HG03097 (cell line): ENCODE measurements around the gene ITGAL.
A peak's percentile ranks its signal among the peaks of the same experiment; 100 is the strongest.

Source experiments
- ATAC-seq: cut with Tn5 transposase; IDR thresholded peaks from one replicate; pipeline ENCODE4 v1.9.1; 2021; ENCODE audit not compliant: unreplicated experiment, low FRiP score

Gene ITGAL

GRCh38 chr16:30565526-30565925 is 93.0 kb downstream of the ITGAL start:
- no peak for ATAC-seq

- ATAC-seq: no peak
Measured at GRCh38 chr16:30565984-30566383, 93.4 kb downstream of the ITGAL start.

- no peak for ATAC-seq
Measured at GRCh38 chr16:30566531-30566930, 94.0 kb downstream of the ITGAL start.

- no peak for ATAC-seq
Measured at GRCh38 chr16:30567160-30567990, 94.8 kb downstream of the ITGAL start.

GRCh38 chr16:30567991-30568638 is 95.6 kb downstream of the ITGAL start:
- peak; percentile 26 for ATAC-seq

- ATAC-seq: no peak
Measured at GRCh38 chr16:30569281-30569680, 96.7 kb downstream of the ITGAL start.

GRCh38 chr16:30569746-30570635 is 97.4 kb downstream of the ITGAL start:
- ATAC-seq: no peak

- ATAC-seq: no peak
Measured at GRCh38 chr16:30570636-30571444, 98.3 kb downstream of the ITGAL start.

GRCh38 chr16:30571445-30572322 is 99.1 kb downstream of the ITGAL start, which contains the start of gene ZNF688:
Gene ZNF688 (minus strand): TSS chr16:30571714. CDS start chr16:30571629, 85 bp downstream.
- ATAC-seq: peak; percentile 55
